ENCODE data around the gene RABL3.
"Not testable (repeated sequence)": the region's sequence is repeated elsewhere in the genome, so short reads cannot be mapped to it uniquely, and the experiment has no call there.

DNA sequence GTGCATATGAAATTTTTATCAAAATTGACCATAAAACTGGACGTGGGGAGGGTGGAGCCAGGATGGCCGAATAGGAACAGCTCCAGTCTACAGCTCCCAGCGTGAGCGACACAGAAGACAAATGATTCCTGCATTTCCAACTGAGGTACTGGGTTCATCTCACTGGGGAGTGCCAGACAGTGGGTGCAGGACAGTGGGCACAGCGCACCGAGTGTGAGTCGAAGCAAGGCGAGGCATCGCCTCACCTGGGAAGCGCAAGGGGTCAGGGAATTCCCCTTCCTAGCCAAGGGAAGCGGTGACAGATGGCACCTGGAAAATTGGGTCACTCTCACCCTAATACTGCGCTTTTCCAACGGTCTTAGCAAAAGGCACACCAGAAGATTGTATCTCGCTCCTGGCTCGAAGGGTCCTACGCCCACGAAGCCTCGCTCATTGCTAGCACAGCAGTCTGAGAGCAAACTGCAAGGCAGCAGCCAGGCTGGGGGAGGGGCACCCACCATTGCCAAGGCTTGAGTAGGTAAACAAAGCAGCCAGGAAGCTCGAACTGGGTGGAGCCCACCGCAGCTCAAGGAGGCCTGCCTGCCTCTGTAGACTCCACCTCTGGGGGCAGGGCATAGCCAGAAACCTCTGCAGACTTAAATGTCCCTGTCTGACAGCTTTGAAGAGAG, 23.0 kb downstream of the RABL3 start:
- TF ChIP-seq CTCF (IDR thresholded peaks at IDR 0.05; ENCODE audit: low read depth, low read length); EZH2phosphoT487 (IDR thresholded peaks at IDR 0.05; ENCODE audit: low read depth): not testable (repeated sequence)

All from OCI-LY3 (cell line).